Suprapubic skin (tissue), 4 donors: ENCODE results near the gene CITED1.

ENCODE experiments used
- CTCF ChIP-seq, 2 donors: fragments of 200-600 bp in 1 of 2; fragments of 450-650 bp in 1 of 2; sonication (generic) in 1 of 2; IDR thresholded peaks; one replicate each; pipeline ENCODE4 v1.5.1; 2016 to 2019; ENCODE audit warnings: antibody characterized with exemption in 2 of 2, mild to moderate bottlenecking in 1 of 2, moderate library complexity in 1 of 2
- EP300 ChIP-seq: sonication (generic); formaldehyde crosslinking; IDR thresholded peaks from one replicate; pipeline ENCODE4 v1.6.1; 2017; ENCODE audit warnings: antibody characterized with exemption
- POLR2A ChIP-seq, 2 donors: fragments of 450-650 bp; IDR thresholded peaks; one replicate each; pipeline ENCODE4 v1.6.1; 2017; ENCODE audit warnings: antibody characterized with exemption in 2 of 2, mild to moderate bottlenecking in 2 of 2, moderate library complexity in 2 of 2
- POLR2AphosphoS5 ChIP-seq, 3 donors: sonication (generic); formaldehyde crosslinking; IDR thresholded peaks; one replicate each; pipeline ENCODE4 v1.6.1; 2017; ENCODE audit warnings: antibody characterized with exemption in 3 of 3

DNA sequence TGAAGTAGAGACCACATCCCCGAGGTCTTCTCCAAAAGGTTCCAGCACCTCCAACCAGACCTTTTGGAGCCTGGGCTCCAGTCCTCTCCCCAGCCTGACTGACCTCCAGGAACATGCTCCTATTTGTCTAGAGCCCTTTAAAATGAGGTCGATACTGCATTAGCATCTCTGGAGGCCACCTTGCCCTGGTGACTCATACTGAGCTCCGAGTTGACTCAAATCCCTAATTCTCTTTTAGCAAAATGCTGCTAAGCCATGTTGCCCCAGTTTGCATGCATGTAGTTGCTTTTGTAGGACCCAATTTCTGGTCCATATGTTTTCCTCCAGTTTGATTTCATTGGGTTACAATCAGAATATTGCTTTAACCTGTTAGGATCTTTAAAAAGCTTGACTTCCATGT is 43.5 kb upstream of the CITED1 start:
- TF ChIP-seq POLR2AphosphoS5 (IDR thresholded peaks at IDR 0.05) (no peak), EP300 (no peak), CTCF (IDR thresholded peaks at IDR 0.05) (no peak), POLR2A (IDR thresholded peaks at IDR 0.05) (no peak)
